NCI-H1417 (cell line): ENCODE measurements around the gene LBX1.
A peak's percentile ranks its signal among the peaks of the same experiment; 100 is the strongest.

Source experiments
- DNase-seq, 3 experiments: peaks; one replicate each; lab custom pipeline; 2025; lab: John Stamatoyannopoulos, UW

LBX1 gene

DNA sequence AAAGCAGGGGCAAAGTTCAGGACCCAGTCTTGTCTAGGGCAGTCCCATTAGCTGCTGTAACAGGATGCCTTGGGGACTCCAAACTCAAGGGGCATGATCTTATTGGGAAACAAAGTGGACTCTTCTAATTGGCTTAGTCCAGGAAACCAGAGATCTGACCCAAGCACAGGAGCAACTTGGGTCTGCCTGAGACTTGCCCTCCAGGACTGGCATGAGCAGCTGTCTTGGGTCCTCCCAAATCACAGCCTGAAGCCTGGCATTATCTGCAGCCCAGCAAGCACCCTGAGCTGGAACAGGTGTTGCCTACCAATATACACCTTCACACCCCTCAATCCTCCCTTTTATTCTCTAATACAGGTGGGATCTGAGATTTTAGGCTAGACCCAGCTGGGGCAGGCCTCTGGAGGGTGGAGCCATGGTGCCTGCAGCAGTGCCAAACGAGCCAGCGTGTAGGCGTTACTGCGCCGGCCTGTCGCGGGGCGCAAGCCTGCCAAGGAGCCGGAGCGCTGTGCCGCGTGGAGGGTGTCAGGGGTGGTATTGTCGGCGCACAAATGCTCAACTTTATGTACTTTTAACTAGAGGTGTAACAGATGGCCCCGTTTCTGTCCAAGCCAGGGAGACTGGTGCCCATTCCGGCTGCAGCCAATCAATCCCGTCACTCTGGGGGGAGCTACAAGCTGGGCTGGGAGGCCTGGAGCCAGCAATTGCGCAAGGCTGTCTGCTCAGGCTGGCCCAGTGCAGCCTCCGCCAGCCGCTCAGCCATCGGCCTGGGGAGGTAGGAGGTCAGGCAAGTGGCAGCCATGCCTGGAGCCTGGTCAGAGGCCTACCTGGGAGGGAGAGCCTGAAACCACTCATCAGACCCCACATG is 12.8 kb upstream of the LBX1 start:
- DNase-seq, result no peak

- DNase-seq, result no peak
Observed at GRCh38 chr10:101238732-101239105, 9.5 kb upstream of the LBX1 start.

DNA sequence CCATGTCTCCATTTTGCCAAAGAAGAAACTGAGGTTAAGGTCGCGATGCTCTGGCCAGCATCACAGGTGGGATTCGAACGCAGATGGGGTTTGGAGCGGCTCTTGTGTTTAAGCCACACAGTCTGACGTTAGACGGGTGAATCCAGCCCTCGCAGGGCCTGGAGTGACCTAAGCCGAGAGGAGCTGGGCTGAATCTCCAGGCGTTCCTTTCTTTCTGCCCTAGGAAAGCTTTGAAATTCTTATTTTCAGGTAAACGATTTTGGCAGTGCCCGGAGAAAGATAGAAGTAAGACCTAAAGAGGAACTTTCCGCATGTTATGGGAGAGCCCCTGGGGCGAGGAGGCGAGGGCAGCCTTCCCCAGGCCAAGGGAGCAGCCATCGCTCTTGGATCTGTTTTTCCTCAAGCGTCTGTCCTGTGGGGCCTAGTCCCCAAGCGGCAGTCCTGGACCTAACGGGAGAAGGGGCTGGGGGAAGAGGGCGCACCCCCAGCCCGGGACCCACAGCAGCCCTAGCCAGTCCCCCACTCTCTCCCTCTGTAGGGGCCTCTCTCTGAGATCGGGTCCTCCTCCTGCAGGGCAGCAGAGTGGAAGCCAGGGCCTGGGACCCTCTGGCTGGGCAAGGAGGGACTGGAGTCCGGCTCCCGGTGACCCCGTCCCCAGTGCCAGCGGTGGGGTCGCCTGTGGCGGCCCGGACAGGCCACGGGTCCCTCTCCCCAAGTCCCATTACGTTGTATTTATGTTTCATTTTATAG is 8.9 kb upstream of the LBX1 start:
- DNase-seq, result no peak

- DNase-seq, result no peak
Observed at GRCh38 chr10:101237081-101237981, 8.1 kb upstream of the LBX1 start.

DNA sequence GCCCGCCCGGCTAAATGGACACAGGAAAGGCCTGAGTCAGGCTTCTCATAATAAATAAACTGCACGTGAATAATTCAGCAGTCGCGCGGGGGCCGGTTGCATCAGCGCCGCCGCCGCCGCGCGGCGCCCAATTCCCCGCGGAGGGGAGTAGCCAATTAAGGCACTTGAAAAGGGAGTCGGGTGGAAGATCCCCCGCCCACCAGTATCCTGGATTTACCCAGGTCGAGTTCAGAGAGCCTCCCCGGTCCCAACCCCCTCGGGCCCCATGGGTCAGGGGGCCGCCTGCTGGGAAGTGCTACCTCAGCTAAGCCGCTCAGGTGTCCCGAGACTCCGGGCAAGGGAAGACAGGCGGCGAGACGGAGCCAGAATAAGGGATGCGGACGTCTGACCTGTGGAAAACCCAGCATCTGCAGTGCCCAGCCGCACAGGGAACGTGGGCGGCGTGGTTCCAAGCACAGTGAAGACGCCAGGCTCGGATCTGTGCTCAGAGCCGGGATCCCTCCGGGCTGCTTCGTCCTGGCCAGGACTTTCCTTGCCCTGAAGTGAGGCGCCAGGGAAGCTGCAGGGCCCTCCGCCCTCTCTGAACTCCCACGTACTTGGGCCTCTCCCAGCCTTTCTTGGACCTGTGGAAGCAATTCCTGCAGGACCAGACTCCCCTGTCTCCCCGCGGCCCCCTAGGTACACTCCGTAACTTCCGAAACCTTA is 7.3 kb upstream of the LBX1 start:
- DNase-seq, result no peak

DNA sequence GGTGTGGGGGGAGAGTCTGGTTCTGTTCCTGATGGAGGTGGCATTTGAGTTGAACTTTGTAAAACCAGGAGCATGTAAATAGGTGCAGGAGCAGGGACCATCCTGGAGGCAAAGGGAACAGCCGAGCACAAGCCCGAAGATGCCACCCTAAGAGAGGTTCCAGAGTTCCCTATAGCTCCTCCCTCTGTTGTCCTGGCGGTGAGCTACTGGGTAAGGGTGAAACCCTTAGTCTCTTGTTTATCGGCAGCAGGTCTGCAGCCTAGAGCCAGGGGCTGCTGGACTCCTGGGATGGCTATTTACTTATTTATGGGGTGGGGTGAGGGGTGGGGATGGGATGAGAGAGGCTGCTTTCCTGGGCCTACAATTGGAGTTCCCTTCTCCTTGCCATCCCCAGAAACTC is 6.5 kb upstream of the LBX1 start:
- DNase-seq, result no peak

- DNase-seq, result no peak
Observed at GRCh38 chr10:101234333-101234732, 5.1 kb upstream of the LBX1 start.

GRCh38 chr10:101233863-101234262 is 4.6 kb upstream of the LBX1 start:
- DNase-seq, result no peak

DNA sequence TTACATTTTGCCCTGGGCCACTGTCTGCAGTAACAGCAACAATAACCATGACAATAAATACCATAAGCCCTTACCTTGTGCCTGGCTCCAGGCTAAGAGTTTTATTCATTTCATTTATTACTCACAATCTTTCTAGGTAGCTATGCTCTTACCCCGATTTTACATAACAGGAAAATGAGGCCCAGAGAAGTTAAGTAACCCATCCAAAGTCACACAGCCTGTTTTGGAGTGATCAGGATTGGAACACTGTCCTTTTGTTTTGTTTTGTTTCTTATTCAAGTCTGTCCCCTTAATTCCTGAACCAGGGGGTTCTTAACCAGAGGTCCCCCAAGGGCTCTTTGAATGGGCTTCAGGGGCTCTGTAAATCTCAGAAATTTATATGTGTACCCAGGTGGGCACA is 4.2 kb upstream of the LBX1 start:
- no peak for DNase-seq

- DNase-seq, result no peak
Observed at GRCh38 chr10:101231912-101232689, 2.8 kb upstream of the LBX1 start.

DNA sequence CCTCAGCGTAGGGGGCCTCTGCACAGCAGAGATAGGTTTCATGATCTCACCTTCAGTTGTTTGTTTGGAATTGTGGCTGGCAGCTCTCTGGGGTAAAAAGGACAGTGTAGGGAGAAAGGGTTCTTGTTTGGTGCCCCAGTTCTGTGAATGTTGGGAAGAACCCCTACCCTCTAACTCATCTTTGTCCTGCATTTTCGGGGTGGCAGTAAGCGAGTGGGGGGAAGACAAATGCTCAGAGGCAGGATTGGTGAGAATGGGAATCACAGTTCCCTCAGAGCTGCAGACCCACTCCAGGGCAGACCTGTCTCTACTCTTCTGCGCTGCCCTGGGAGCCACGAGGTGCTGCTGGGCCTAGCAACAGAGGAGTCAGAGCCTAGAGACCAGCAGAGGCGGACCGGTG is 1.8 kb upstream of the LBX1 start:
- no peak for DNase-seq

GRCh38 chr10:101230183-101230917 is 1.1 kb upstream of the LBX1 start:
- DNase-seq, result peak in 2 of 3 experiments; percentile 56 to 66

DNA sequence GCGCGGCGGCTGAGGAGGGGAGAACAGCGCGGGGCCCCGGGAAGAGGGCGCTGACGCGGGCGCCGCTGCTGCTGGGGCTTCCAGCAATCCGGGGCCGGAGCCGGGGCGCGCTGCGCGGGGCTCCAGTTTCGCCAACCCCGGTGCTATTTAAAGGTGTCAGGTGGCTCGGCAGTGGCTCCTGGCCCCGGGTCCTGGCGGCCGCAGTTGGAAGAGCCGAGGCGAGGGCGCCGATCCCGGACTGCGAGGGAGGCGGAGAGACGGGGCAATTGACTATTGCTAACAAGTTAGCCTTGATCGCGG is 347 bp downstream of the LBX1 start:
- DNase-seq, result no peak

GRCh38 chr10:101228153-101228965 is 904 bp downstream of the LBX1 start:
- peak in 2 of 3 experiments; percentile 55 to 62 for DNase-seq

GRCh38 chr10:101227429-101228152 is 1.7 kb downstream of the LBX1 start:
- no peak for DNase-seq

GRCh38 chr10:101226491-101227428 is 2.5 kb downstream of the LBX1 start:
- DNase-seq, result no peak

DNA sequence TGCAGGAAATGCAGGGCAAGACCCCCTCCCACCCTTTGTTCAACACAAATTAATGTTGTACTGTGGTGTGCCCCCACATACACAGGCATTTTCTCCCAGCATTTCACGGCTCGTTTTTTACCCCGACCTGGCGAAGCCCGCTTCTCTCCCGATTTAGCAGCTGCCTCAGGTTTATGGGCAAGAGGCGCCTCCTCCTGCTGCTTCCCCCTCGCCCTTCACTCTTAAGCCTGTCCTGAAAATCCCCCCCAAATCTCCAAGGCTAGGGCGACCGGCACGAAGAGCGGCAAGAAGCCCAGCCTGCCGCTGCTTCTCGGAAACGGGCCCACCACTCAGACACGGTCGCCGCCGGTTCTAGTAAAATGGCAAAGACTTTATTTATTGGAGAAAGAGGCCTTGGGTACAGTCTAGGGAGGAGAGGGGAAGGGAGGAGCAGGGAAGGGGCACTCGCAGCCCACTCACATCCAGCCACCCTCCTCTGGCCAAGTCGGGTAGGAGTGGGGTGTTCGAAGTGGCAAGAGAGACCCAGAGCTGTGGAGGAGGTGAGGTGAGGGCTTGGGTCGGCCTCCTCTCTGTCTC is 3.3 kb downstream of the LBX1 start:
- DNase-seq, result no peak
